Lung microvascular endothelial cell (primary cell): Measurements from ENCODE around the gene RNU5B-1. TPM values are rescaled to one million over a fixed set of nuclear protein-coding genes. Genes with fewer than 3 reads are reported as not detected.

Experiments
- DNase-seq, 2 donors: peaks; one replicate each; pipeline versions ENCODE4 v3.0.0 to v3.0.0-alpha.2; 2010; ENCODE audit warnings: low read depth in 2 of 2
- total RNA-seq: library from RNA; depleted of rRNA; stranded (reverse); fragments of >200 nt; gene quantifications from 2 replicates; pipeline ENCODE4 v1.2.1, GENCODE V29; 2014

RNU5B-1 gene
- total RNA-seq: not detected in 2 replicates

- peak; percentile 93 for DNase-seq
Measured at GRCh38 chr15:65304381-65305149, at the start of gene RNU5B-1. TSS of gene RNU5B-1 (plus strand) at chr15:65304677.

- no peak for DNase-seq
Measured at GRCh38 chr15:65254758-65255157, 49.7 kb upstream of the RNU5B-1 start.

- DNase-seq: no peak
Measured at GRCh38 chr15:65255486-65256140, 48.9 kb upstream of the RNU5B-1 start.

GRCh38 chr15:65258375-65259262, 45.9 kb upstream of the RNU5B-1 start:
- DNase-seq: no peak

GRCh38 chr15:65259367-65259797, 45.1 kb upstream of the RNU5B-1 start:
- DNase-seq: no peak

GRCh38 chr15:65260968-65261367, 43.5 kb upstream of the RNU5B-1 start:
- DNase-seq: no peak

GRCh38 chr15:65263313-65263712, 41.2 kb upstream of the RNU5B-1 start:
- DNase-seq: no peak

- peak in 1 of 2 donors; percentile 5 for DNase-seq
Measured at GRCh38 chr15:65264863-65265430, 39.5 kb upstream of the RNU5B-1 start.

GRCh38 chr15:65266469-65266868, 38.0 kb upstream of the RNU5B-1 start:
- DNase-seq: no peak

GRCh38 chr15:65268411-65268810, 36.1 kb upstream of the RNU5B-1 start:
- DNase-seq: no peak

- peak; percentile 48 to 74 for DNase-seq
Measured at GRCh38 chr15:65270811-65271545, 33.5 kb upstream of the RNU5B-1 start.

GRCh38 chr15:65275104-65275727, 29.3 kb upstream of the RNU5B-1 start:
- no peak for DNase-seq

GRCh38 chr15:65275728-65276126, 28.8 kb upstream of the RNU5B-1 start:
- DNase-seq: no peak

GRCh38 chr15:65277015-65277414, 27.5 kb upstream of the RNU5B-1 start:
- no peak for DNase-seq

- DNase-seq: no peak
Measured at GRCh38 chr15:65278480-65278879, 26.0 kb upstream of the RNU5B-1 start.

- DNase-seq: no peak
Measured at GRCh38 chr15:65285291-65286068, 19.0 kb upstream of the RNU5B-1 start.

GRCh38 chr15:65286069-65286703, 18.3 kb upstream of the RNU5B-1 start:
- DNase-seq: peak; percentile 30 to 46

GRCh38 chr15:65286704-65287519, 17.6 kb upstream of the RNU5B-1 start, which contains the start of gene PARP16:
TSS of gene PARP16 (minus strand) at chr15:65286883. CDS start at chr15:65286426, 457 bp downstream.
- DNase-seq: peak; percentile 79 to 92
